ENCODE results near the gene MMAB. TPM values are rescaled to one million over a fixed set of nuclear protein-coding genes. Genes with fewer than 3 reads are reported as not detected.

Gene MMAB
- total RNA-seq, 1 donor = 5.2 TPM

DNA sequence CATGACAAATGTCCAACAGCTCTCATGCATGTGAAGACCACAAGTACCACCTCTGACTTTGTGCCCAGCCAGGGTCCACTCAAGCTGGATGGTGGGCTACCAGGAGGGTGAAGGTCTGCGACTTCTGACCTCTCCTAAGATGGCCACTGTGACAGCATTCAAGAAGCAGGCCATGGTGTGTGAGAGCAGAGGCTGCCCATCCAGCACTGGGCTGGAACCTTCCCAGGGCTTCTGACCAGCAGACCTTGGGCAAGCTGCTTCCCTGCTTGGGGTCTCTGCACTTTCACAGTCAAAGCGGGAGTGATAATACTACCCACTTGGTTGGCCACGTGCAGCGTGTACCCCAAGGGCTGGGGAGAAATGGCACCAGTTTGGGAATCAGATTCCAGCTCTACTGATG lies 10.4 kb downstream of the MMAB start:
- Histone ChIP-seq H3K4me3 (ENCODE audit: low read length) (no peak overlapping the region), H3K27me3 (ENCODE audit: insufficient read depth, low read length) (no peaks in the 10 kb centered on the region), H3K9me3 (ENCODE audit: low read depth, low read length) (no peaks in the 10 kb centered on the region), H3K4me1 (ENCODE audit: insufficient read depth, low read length) (no peaks in the 10 kb centered on the region)

- Histone ChIP-seq H3K9me3 (ENCODE audit: low read depth, low read length) (no peaks in the 10 kb centered on the region), H3K4me3 (ENCODE audit: low read length) (no peak overlapping the region), H3K4me1 (ENCODE audit: insufficient read depth, low read length) (no peaks in the 10 kb centered on the region), H3K27me3 (ENCODE audit: insufficient read depth, low read length) (no peaks in the 10 kb centered on the region)
These were observed 11.6 kb downstream of the MMAB start for GRCh38 chr12:109561711-109562030.

DNA sequence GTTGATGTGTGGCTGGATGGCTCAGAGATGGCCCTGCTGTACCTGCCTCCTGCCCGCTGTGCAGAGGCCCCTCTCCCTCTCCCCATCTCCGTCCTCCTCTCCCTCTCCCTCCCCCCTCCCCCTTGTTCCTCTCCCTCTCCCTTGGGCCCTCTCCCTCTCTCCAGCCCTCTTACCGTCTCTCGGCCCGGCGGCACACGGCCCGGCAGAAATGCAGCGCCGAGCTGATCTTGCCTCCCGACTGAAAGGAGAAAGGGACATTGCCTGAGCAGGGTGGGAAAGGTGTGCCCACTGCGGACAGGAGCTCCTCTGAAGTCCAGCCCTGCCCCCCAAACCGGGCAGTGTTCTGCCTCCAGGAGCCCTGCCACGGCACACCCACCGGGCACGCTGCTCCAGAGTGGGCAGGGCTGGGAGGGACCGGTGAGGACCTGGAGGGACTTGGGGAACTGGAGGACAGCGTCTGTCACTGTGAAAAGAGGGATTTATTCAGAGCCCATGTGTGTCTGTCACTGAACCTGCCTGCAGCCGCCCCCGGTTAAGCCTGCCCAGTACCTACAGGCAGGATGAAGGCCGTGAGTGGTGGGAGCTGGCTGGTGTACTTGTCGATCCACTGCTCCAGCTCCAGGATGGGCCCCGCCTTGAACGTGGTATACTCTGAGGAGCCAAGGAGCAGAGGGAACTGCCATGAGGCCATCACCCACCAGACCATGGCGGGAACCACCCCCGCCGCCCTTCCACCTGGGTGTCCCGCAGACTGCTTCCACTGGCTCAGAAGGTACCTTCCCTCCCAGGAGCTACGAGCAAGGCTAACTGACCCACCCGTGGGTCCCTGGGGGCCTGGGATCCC lies 12.2 kb downstream of the MMAB start:
- no peak overlapping the region for H3K4me3 ChIP-seq (ENCODE audit: low read length)
- H3K4me1 ChIP-seq (ENCODE audit: insufficient read depth, low read length) = no peaks in the 10 kb centered on the region
- H3K27me3 ChIP-seq (ENCODE audit: insufficient read depth, low read length) = no peaks in the 10 kb centered on the region
- no peaks in the 10 kb centered on the region for H3K9me3 ChIP-seq (ENCODE audit: low read depth, low read length)

GRCh38 chr12:109559601-109560000 lies 13.7 kb downstream of the MMAB start:
- Histone ChIP-seq H3K4me3 (ENCODE audit: low read length) (no peak overlapping the region), H3K27me3 (ENCODE audit: insufficient read depth, low read length) (no peaks in the 10 kb centered on the region), H3K9me3 (ENCODE audit: low read depth, low read length) (no peaks in the 10 kb centered on the region), H3K4me1 (ENCODE audit: insufficient read depth, low read length) (no peaks in the 10 kb centered on the region)

- no peak overlapping the region for H3K4me3 ChIP-seq (ENCODE audit: low read length)
- H3K4me1 ChIP-seq (ENCODE audit: insufficient read depth, low read length) = no peaks in the 10 kb centered on the region
- H3K27me3 ChIP-seq (ENCODE audit: insufficient read depth, low read length) = no peaks in the 10 kb centered on the region
- H3K9me3 ChIP-seq (ENCODE audit: low read depth, low read length) = no peaks in the 10 kb centered on the region
These were observed 14.2 kb downstream of the MMAB start for GRCh38 chr12:109559200-109559505.

DNA sequence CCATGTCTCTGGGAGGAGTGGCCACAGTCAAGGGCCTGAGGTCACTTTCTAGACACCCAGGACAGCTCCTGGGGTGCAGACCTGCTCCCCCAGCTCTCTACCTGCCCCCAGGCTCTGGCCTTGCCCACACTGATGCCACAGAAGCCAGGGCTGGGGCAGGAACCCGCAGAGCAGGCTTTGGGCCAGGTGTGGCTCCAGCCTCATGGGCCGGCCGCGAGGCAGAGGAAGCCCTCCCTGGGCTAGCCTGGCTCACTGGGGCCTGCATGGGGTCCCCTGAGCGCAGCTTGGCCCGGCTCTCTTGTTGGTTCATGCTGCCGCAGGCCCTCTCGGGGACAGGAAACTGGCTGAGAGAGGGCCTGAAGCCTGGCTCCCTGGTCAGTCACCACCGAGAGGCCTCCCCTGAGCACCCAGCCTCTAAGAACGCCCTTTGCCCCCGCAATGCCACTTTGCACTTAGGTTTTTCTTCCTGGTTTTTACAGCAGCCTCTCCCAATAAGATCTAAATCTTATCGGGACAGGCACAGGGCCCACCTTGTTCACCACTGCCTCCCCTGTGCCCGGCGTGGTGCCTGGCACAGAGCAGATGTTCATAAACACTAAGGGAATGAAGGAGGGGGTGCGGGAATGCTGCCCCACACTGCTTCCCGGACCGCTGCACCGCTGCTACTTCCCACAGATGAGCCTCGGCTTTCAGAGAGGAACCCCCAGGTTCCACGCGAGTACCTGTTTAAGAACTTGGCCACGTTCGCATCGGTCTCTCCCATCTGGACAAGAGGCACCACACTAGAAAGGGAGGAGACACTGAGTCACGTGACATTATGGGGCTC lies 14.7 kb downstream of the MMAB start:
- H3K27me3 ChIP-seq (ENCODE audit: insufficient read depth, low read length) = no peaks in the 10 kb centered on the region
- H3K4me1 ChIP-seq (ENCODE audit: insufficient read depth, low read length) = no peaks in the 10 kb centered on the region
- no peak overlapping the region for H3K4me3 ChIP-seq (ENCODE audit: low read length)
- no peaks in the 10 kb centered on the region for H3K9me3 ChIP-seq (ENCODE audit: low read depth, low read length)

DNA sequence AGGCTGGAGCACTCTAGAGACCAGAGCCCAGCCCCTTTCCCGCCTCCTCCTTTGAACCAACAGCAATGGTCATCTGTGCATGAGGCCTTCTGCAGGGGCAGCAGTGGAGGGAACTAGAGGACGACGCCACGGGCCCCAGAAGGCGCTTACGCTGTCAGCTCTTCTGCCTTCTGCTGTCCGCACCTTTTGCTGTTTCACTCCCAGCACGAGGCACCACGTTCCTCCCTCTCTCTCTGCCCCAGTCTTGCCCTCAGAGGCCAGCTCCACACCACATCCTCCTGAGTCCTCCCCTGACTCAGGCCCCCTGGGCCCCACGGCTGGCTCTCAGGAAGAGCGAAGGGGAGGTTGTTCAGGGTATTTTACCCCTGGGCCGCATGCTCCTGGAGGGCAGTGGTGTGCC lies 15.5 kb downstream of the MMAB start:
- no peaks in the 10 kb centered on the region for H3K4me1 ChIP-seq (ENCODE audit: insufficient read depth, low read length)
- H3K9me3 ChIP-seq (ENCODE audit: low read depth, low read length) = no peaks in the 10 kb centered on the region
- no peak overlapping the region for H3K4me3 ChIP-seq (ENCODE audit: low read length)
- no peaks in the 10 kb centered on the region for H3K27me3 ChIP-seq (ENCODE audit: insufficient read depth, low read length)

DNA sequence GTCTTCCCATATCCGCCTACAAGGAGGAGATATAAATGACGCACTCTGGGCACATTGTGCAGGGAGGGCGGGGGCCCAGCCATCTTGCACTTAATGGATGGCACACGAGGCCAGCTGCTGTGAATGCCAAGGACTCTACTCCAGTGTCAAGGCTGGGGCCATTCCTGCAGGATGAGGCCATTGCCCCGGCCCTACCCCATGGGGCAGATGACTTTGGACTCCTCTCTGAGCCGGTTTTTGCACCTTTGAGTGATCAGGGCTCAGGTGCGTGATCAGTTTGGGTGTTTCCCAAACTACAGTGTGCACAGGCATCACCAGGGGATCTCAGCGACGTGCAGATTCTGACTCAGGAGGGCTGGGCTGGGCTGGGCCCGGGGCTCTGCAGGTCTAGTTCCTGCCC lies 16.1 kb downstream of the MMAB start:
- Histone ChIP-seq H3K9me3 (ENCODE audit: low read depth, low read length) (no peaks in the 10 kb centered on the region), H3K4me3 (ENCODE audit: low read length) (no peak overlapping the region), H3K4me1 (ENCODE audit: insufficient read depth, low read length) (no peaks in the 10 kb centered on the region), H3K27me3 (ENCODE audit: insufficient read depth, low read length) (no peaks in the 10 kb centered on the region)

- H3K9me3 ChIP-seq (ENCODE audit: low read depth, low read length) = no peaks in the 10 kb centered on the region
These were observed 17.6 kb downstream of the MMAB start for GRCh38 chr12:109555431-109556315.

GRCh38 chr12:109554761-109555160 lies 18.5 kb downstream of the MMAB start:
- Histone ChIP-seq H3K9me3 (ENCODE audit: low read depth, low read length) (no peaks in the 10 kb centered on the region), H3K4me3 (ENCODE audit: low read length) (no peak overlapping the region)

More at GRCh38 chr12:109555431-109556315, 17.6 kb downstream of the MMAB start:
- Histone ChIP-seq H3K4me3 (ENCODE audit: low read length) (no peak overlapping the region), H3K27me3 (ENCODE audit: insufficient read depth, low read length) (no peaks in the 10 kb centered on the region), H3K4me1 (ENCODE audit: insufficient read depth, low read length) (no peaks in the 10 kb centered on the region)

DNA sequence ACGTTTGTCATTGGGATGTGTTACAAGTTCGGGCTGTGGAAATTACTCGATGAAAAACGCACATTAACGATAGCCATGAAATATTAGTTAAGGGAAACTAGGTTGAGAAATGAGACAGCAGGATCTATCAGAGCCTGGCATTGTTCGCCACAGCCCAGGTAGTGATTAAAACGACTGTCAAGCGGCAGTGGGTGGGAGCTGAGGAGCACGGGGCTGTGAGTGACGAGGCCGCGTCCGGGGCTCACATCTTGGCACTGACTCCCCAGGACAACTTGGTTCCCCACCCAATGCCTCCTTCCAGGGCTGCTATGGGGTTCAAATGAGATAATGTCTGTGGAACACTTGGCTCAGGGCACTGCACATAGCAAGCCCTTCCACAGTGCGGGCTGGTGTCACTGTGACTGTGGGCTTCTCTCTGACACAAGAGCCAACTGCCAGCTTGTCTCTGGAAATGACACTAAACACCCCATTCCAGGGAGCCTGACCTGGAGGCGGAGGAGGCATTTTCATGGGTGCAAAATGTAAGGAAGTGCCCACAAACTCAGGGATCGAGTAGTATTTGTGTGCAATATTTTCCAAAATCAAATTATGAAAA lies 19.3 kb downstream of the MMAB start:
- no peaks in the 10 kb centered on the region for H3K27me3 ChIP-seq (ENCODE audit: insufficient read depth, low read length)
- no peaks in the 10 kb centered on the region for H3K4me1 ChIP-seq (ENCODE audit: insufficient read depth, low read length)
- H3K9me3 ChIP-seq (ENCODE audit: low read depth, low read length) = no peaks in the 10 kb centered on the region
- no peak overlapping the region for H3K4me3 ChIP-seq (ENCODE audit: low read length)

More at GRCh38 chr12:109554761-109555160, 18.5 kb downstream of the MMAB start:
- Histone ChIP-seq H3K27me3 (ENCODE audit: insufficient read depth, low read length) (no peaks in the 10 kb centered on the region), H3K4me1 (ENCODE audit: insufficient read depth, low read length) (no peaks in the 10 kb centered on the region)

DNA sequence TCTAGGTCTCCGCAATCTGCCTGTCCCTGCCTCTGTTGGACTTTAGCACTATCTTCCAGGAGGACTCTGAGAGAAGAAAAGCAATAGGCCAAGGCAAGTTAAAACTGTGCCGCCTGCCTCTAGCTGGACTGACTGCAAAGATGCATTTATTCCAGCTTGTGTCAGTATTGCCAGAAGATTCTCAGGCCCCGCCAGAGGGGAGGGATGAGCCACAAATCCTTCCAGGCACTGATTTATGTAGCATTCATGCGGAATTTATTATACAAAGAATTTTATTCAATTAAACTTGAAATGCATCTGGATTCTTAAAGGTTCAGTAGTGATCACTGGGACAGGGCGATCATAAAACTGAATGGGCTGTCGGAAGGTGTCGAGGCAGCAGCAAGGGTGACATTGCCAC lies 19.8 kb downstream of the MMAB start:
- no peaks in the 10 kb centered on the region for H3K9me3 ChIP-seq (ENCODE audit: low read depth, low read length)
- no peaks in the 10 kb centered on the region for H3K27me3 ChIP-seq (ENCODE audit: insufficient read depth, low read length)
- no peak overlapping the region for H3K4me3 ChIP-seq (ENCODE audit: low read length)
- no peaks in the 10 kb centered on the region for H3K4me1 ChIP-seq (ENCODE audit: insufficient read depth, low read length)

DNA sequence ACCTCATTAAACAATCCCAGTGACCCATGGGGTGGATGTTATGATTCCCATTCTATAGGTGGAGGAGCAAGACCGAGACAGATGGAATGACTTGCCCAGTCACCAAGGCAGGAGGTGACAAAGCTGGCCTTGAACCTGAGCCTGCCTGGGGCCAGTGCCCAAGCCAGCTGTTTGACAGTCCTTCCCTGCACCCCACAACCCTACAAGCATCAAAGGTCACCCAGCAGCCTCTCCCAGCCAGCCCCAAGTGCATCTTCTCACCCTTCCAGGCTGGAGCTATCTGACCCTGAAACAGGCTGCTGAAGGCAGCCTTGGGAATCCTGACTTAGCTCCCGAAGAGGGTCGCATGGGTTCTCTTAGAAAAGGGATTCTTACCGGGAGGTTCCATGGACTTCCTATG lies 20.3 kb downstream of the MMAB start:
- H3K4me3 ChIP-seq (ENCODE audit: low read length) = no peak overlapping the region

DNA sequence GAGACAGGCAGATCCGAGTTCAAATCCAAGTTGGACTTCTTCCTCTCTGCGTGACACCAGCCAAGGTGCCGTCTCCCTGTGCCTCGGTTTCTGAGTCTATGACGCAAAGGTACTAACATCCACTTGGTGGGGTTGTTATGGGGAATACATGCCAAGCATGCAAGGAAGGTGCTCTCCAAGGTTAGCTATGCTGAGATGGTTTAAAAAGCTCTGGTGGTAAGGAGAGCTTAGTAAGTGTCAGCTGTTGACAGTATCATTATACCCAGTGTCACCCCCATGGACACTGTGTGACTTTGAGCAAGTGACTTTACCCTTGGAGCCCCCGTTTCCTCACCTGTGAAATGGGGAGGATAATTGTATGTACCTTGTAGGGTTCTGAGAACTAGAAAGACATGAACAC lies 22.2 kb downstream of the MMAB start:
- Histone ChIP-seq H3K27me3 (ENCODE audit: insufficient read depth, low read length) (no peaks in the 10 kb centered on the region), H3K9me3 (ENCODE audit: low read depth, low read length) (no peaks in the 10 kb centered on the region), H3K4me1 (ENCODE audit: insufficient read depth, low read length) (no peaks in the 10 kb centered on the region), H3K4me3 (ENCODE audit: low read length) (no peak overlapping the region)

More for the DNA sequence above, 20.3 kb downstream of the MMAB start:
- H3K4me1 ChIP-seq (ENCODE audit: insufficient read depth, low read length) = no peaks in the 10 kb centered on the region
- H3K9me3 ChIP-seq (ENCODE audit: low read depth, low read length) = no peaks in the 10 kb centered on the region
- no peaks in the 10 kb centered on the region for H3K27me3 ChIP-seq (ENCODE audit: insufficient read depth, low read length)

- Histone ChIP-seq H3K27me3 (ENCODE audit: insufficient read depth, low read length) (no peaks in the 10 kb centered on the region), H3K4me3 (ENCODE audit: low read length) (no peak overlapping the region), H3K9me3 (ENCODE audit: low read depth, low read length) (no peaks in the 10 kb centered on the region), H3K4me1 (ENCODE audit: insufficient read depth, low read length) (peaks cover under 1% of the 10 kb centered on the region)
These were observed 23.0 kb downstream of the MMAB start for GRCh38 chr12:109550281-109550680.
